HEK293 (cell line): Measurements from ENCODE around the gene DUS3L.

Source experiments
- REPIN1 ChIP-seq: fragments of 450-650 bp; formaldehyde crosslinking; IDR thresholded peaks from 2 replicates; pipeline ENCODE4 v1.5.1; 2017; ENCODE audit warnings: missing biosample characterization, missing genetic modification characterization, low read depth
- ZNF114 ChIP-seq: fragments of 450-650 bp; formaldehyde crosslinking; IDR thresholded peaks from 2 replicates; pipeline ENCODE4 v1.5.0; 2017; ENCODE audit warnings: missing biosample characterization, missing genetic modification characterization
- ZNF274 ChIP-seq, 2 experiments: fragments of 200-500 bp in 1 of 2; fragments of 450-650 bp in 1 of 2; sonication (Bioruptor generic) in 1 of 2; formaldehyde crosslinking in 1 of 2; IDR thresholded peaks; 2 replicates each; pipeline versions ENCODE4 v1.5.1 to v1.6.1; 2014 to 2016; ENCODE audit warnings: borderline replicate concordance in 1 of 2, inconsistent platforms in 1 of 2, low read length in 1 of 2, missing biosample characterization in 1 of 2, missing genetic modification characterization in 1 of 2
- ZNF335 ChIP-seq: fragments of 450-650 bp; formaldehyde crosslinking; conservative IDR thresholded peaks from 2 replicates; pipeline ENCODE4 v1.5.1; 2016; ENCODE audit warnings: missing biosample characterization, missing genetic modification characterization
- TF ChIP-seq, protein P1 (sequence below): fragments of 450-650 bp; formaldehyde crosslinking; IDR thresholded peaks from 2 replicates; pipeline ENCODE4 v1.5.1; 2016; ENCODE audit warnings: missing biosample characterization, missing genetic modification characterization
- TF ChIP-seq, protein P2 (sequence below): fragments of 450-650 bp; formaldehyde crosslinking; IDR thresholded peaks from 2 replicates; pipeline ENCODE4 v1.5.1; 2016; ENCODE audit warnings: missing biosample characterization, missing genetic modification characterization, low read depth

DNA sequence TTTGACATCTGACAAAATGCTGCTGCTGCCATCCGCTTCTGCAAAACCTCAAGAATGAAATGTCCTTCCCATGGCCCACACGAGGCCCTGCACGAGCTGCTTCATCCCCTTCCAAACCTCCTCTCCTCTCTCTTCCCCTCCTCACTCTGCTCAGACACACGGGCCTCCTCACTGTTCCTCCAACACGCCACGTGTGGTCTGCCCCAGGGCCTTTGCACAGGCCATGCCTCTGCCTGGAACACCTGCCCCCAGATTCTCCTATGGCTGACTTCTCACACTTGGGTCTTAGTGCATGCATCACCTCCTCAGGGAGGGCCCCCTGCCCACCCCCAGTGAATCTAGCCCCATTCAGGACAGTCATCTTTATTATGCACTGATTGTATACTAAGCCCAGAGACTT is 29.8 kb upstream of the DUS3L start:
- no peak for TF ChIP-seq ZNF335 (tag by site-specific recombination)
- TF ChIP-seq, protein P1, sequence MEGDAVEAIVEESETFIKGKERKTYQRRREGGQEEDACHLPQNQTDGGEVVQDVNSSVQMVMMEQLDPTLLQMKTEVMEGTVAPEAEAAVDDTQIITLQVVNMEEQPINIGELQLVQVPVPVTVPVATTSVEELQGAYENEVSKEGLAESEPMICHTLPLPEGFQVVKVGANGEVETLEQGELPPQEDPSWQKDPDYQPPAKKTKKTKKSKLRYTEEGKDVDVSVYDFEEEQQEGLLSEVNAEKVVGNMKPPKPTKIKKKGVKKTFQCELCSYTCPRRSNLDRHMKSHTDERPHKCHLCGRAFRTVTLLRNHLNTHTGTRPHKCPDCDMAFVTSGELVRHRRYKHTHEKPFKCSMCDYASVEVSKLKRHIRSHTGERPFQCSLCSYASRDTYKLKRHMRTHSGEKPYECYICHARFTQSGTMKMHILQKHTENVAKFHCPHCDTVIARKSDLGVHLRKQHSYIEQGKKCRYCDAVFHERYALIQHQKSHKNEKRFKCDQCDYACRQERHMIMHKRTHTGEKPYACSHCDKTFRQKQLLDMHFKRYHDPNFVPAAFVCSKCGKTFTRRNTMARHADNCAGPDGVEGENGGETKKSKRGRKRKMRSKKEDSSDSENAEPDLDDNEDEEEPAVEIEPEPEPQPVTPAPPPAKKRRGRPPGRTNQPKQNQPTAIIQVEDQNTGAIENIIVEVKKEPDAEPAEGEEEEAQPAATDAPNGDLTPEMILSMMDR: no peak
- TF ChIP-seq REPIN1: no peak
- TF ChIP-seq ZNF274 (IDR thresholded peaks at IDR 0.05; ENCODE audit: low read length): no peak
- no peak for TF ChIP-seq ZNF274 (tag by site-specific recombination; IDR thresholded peaks at IDR 0.05; ENCODE audit: borderline replicate concordance)
- TF ChIP-seq ZNF114 (tag by site-specific recombination): no peak
- TF ChIP-seq, protein P2, sequence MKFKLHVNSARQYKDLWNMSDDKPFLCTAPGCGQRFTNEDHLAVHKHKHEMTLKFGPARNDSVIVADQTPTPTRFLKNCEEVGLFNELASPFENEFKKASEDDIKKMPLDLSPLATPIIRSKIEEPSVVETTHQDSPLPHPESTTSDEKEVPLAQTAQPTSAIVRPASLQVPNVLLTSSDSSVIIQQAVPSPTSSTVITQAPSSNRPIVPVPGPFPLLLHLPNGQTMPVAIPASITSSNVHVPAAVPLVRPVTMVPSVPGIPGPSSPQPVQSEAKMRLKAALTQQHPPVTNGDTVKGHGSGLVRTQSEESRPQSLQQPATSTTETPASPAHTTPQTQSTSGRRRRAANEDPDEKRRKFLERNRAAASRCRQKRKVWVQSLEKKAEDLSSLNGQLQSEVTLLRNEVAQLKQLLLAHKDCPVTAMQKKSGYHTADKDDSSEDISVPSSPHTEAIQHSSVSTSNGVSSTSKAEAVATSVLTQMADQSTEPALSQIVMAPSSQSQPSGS (tag by site-specific recombination): no peak
